Hematopoietic multipotent progenitor cell treated with erythropoietin and hydrocortisone succinate and interleukin-3 and kit ligand, for 15 days (in vitro differentiated cells): ENCODE data around the gene ATG9B.
"Not testable (repeated sequence)": the region's sequence is repeated elsewhere in the genome, so short reads cannot be mapped to it uniquely, and the experiment has no call there.

Experiments used
- DNase-seq: peaks from one replicate; pipeline ENCODE4 v3.0.0-alpha.2; 2015; ENCODE audit warnings: low spot score

ATG9B gene

DNA sequence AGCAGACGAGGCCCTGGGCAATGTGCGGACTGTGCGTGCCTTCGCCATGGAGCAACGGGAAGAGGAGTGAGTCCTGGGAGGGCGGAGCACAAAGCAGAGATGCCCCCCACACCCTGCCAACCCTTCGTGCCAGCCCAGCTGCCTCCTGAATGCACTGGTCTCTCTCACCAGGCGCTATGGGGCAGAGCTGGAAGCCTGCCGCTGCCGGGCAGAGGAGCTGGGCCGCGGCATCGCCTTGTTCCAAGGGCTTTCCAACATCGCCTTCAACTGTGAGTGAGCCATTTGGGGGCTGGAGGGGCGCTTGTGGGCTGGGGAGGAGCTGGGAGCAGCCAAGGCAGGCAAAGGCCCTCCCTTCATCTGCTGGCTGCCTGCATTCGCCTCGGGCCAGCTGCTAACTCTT, 11.6 kb upstream of the ATG9B start:
- DNase-seq = no peak

DNA sequence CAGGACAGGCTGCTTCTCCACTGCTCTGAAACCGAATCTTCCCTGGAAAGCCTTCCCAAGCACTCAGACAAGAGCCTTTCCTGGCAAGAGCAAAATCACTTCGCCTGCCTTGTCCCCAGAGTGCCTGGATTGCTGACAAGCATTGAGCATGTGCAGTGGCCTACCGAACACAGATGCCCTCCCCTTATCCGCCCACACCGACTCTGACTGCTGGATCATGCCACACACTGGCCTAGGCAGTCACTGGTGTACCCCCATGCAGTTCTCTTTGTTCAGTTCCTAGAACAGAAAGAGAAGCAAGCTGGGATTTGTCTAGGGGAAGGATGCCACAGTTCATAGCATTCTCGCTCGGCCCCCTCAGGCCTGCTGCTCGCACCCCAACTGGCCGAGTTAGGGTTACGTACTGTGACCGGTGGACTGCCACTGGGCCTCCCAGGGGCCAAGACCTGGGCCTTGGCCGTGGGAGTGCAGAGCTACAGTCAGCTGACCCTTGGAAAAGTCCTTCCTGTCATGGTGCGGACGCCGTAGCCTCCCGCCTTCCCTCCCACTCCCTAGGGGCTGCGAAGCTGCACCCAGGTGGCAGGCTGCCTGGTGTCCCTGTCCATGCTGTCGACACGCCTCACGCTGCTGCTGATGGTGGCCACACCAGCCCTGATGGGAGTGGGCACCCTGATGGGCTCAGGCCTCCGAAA, 10.9 kb upstream of the ATG9B start:
- no peak for DNase-seq

DNA sequence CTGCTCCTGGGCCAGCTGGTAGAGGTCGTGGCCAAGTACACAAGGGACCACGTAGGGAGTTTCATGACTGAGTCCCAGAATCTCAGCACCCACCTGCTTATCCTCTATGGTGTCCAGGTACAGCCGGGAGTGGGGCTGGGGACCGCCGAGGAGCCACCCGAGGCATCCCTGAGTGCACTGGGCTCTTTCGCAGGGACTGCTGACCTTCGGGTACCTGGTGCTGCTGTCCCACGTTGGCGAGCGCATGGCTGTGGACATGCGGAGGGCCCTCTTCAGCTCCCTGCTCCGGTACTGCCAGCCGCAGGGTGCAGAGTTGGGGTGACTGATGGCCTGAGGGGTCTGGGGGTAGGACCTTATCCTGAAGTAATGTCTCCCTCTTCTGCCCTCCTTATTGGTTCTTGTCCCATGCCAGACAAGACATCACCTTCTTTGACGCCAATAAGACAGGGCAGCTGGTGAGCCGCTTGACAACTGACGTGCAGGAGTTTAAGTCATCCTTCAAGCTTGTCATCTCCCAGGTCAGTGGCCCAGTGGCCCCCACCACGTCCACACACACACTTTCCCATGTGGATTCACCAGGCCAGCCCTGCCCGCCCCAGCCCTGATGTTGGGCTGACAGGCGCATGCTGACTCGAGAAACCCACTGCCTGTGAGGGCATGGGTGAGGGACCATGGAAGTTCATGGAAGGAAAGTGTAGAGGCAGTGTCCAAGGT, 10.2 kb upstream of the ATG9B start:
- DNase-seq = no peak

DNA sequence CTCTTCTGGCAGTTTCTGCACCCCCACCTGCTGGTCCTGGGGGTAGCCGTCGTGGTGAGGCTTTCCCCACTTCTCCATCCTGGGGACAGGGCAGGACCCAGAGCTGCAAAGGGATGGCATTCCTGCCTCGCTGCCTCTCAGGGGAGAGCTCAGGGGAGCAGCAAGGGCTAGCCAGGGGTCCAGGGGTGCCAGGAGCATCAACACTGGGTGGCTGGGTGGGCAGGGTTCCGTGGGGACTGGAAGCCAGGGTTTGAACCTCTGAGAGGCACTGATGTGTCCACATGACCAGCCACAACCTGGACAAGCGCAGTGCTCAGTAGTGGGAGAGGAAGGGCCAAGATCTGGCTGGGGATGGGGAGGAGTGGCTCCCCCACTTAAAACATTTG, 9.6 kb upstream of the ATG9B start:
- no peak for DNase-seq

DNA sequence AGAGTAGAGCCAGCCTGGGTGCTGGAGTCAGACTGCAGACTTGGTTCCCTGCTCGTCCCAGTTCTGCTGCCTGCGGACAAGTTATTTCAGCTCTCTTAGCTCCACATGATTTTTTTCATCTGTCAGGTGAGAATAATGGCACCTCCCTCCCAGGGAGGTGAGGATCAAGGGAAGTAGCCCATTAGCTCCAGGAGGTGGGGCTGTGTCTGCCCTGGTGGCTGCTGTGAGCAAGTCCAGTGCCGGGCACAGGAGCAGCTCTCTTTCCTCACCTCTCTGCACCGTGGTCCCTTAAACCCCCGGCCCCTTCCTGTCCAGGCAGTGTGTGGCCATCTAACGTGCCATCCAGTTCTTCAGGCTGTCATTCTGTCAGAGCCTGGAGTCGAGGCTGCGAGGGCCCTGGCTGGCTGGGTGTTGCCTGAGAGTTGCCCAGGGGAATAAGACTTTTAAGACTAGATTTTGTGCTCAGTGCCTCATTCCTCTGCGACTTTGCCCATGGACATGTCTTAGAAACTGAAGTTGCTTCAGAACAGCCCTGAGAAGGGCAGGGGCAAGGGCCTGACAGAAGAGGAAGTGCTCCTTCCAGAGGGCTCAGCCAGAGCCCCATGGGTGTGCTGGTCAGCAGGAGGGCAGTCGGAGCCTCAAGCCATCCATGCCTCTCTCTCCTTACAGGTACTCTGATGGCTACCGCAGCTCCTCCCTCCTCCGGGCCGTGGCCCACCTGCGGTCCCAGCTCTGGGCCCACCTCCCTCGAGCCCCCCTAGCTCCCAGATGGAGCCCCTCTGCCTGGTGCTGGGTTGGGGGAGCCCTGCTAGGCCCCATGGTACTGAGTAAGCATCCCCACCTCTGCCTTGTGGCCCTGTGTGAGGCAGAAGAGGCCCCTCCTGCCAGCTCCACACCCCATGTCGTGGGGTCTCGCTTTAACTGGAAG, 8.9 kb upstream of the ATG9B start:
- no peak for DNase-seq

DNA sequence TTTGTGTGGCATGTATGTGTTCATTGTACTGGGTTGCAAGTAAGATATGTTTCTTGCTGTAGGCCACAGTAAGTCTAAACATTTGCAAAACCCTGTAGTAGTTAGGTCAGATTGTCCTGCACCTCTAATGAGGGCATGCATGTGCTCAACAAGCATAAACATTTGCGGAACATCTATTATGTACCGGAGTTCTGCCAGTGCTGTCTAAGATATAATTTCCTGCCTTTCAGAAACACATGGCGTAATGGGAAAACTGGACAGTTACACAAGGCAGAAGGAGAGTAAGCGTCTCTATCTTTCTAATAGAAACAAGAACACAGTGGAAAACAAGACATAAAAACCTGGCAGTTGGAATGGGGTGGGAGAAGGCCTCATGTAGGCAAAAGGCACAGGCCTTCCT, 6.7 kb upstream of the ATG9B start:
- DNase-seq = no peak

DNA sequence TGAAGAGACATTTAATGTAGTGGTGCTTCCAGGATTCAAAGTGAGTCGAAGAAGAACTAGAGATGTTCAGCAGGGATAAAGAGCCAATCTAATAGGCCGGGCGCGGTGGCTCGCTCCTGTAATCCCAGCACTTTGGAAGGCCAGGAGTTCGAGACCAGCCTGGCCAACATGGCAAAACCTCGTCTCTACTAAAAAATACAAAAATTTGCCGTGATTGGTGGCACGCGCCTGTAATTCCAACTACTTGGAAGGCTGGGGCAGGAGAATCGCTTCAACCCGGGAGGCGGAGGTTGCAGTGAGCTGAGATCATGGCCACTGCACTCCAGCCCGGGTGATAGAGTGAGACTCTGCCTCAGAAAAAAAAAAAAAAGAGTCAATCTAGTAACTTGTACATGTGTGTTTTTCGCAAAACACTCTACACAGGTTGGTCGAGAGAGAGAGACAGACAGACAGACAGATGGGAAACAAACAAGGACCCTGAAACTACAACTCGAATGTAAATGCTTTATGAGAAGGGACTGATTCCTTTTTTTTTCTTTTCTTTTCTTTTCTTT, 4.7 kb upstream of the ATG9B start:
- no peak for DNase-seq

DNA sequence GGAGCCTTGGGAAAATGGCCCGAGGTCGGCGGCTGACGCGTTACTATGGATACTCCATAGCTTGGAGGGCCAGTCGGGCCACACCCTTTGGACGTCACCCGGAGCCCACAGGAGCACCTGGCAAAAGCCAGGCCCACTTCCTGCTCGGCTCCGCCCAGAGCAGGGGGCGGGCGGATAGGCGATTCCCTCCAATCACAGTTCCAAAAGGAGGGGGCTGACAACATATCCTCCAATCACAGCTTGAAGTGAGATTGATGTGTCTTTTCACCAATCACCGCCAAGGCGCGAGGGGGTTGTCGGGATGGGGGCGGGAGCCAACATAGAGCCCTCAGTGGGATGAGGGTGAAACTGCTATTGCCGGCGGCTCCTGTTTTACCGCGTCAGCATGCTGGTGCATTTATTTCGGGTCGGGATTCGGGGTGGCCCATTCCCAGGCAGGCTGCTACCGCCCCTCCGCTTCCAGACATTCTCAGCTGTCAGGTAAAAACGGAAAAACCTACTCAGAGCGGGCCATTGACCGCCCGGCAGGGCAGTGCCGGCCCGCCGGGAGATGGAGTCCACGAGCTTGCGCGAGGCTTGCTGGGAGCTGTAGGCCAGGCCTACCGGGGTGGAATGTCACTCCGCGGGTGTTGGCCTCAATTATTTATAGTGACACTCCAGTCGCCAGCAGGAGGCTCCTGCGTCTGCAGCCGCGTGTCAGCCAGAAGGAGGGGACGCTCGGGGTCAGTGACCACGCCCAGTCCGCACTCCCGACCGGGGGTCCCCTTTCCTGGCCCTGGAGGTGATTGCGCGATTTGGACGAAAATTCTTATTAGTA, 4.0 kb upstream of the ATG9B start, which contains the start of gene ABCB8:
Gene ABCB8 (plus strand): TSS at position 320 of the 817 bp plus-strand sequence. CDS start 66 bp downstream, at position 386.
- DNase-seq = peak; percentile 99

DNA sequence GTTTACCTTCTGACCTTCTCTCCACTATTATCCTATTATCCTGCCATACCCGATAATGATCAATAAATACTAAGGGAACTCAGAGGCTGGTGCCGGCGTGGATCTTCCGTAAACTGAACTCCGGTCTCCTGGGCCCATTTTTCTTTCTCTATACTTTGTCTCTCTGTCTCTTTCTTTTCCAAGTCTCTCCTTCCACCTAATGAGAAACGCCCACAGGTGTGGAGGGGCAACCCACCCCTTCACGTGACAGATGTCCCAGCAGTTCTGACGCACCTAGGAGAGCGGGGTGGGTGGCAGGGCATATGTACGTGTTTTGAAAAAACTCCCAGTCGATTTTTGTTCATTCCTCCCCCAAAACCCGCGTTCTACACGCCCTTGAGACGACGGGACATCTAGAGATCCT, 3.4 kb upstream of the ATG9B start:
- DNase-seq = not testable (repeated sequence)

DNA sequence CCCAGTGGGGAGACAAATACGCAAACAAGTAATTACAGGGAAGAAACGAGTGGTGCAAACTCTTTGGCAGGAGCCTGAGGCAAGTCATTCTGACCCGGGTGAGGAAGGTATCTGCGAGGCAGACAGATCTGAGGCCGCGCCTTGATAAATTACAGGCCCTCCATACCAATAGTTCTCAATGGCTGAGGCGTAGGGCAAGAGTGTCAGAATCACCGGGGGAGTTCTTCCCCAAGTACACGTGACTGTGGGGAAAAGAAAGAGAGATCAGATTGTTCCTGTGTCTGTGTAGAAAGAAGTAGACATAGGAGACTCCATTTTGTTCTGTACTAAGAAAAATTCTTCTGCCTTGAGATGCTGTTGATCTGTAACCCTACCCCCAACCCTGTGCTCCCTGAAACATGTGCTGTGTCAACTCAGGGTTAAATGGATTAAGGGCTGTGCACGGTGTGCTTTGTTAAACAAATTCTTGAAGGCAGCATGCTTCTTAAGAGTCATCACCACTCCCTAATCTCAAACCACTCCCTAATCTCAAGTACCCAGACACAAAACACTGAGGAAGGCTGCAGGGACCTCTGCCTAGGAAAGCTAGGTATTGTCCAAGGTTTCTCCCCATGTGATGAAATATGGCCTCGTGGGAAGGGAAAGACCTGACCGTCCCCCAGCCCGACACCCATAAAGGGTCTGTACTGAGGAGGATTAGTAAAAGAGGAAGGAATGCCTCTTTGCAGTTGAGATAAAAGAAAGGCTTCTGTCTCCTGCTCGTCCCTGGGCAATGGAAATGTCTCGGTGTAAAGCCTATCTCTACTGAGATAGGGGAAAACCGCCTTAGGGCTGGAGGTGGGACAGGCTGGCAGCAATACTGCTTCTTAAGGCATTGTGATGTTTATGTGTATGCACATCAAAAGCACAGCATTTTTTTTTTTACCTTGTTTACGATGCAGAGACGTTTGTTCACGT, 2.8 kb upstream of the ATG9B start:
- DNase-seq = peak; percentile 61

DNA sequence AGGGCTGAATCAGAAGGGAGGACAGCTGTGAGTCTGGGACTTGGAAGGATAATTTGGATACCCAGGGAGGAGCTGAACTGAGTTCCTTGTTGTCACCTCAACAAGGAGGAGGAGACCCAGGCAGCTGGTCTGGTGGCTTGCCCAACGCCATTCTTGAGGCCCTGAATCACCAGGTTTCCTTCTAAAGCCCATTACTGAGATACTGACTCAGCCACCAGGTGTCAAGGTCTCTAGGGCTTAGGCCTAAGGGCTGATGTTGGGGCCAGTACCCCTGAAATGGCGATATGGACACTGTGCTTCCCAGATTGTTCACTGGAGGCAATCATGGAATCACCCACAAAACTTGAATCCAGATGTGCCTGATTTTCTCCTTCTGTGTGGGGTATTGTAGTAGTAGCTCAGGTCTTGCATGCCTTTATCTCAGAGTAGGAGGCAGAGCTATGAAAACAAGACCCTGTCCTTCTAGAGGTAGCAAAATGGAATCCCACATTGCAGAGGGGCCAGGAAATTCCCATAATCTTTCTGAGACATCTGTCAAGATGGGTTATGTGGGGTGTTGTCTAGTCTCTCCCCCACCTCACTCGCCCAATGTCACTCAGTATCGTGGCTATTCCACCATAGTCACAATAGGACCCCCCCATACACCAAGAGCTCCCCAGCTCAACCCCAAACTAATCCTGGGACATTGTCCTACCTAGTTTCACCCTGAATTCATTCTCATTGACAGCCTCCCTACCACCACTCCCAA, 1.8 kb upstream of the ATG9B start:
- DNase-seq = no peak

DNA sequence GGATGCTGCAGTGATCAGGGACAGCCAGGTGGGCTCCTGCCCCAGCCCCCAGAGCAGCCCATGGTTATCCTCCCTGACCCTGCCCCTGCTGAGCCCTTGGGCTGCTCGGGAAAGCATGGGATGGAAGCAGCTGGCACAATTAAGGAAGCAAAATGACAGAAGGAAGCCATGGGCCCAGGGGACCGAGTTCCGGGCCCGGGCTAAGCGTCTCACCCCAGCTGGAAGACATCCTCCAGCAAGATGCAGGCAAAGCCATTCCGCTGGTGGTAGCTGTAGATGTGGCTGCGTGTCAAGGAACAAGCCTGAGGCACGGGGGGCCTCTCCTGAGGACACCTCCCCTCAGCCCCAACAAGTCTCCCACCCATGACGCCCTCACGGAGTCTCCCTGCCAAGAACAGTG, 1.1 kb downstream of the ATG9B start:
- DNase-seq = no peak

DNA sequence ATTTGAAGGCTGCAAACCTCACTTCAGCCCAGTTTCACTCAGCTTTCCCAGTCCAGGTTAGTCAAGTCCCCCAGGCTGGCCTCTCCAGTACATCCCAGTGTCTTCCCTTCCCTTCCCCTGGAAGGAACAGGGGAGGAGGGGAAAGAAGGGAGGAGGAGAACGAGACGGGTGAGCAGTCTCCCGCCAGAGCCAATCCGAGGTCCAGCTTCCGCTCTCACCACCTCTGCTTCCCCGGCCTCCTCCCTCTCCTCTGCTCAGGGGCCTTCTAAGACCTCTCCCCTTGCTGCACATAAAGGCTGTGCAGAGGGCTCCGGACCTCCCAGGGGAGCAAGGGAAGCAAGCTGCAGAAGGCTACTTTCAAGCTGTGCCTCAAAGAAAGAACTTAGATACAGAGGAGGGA, 4.1 kb downstream of the ATG9B start:
- no peak for DNase-seq

DNA sequence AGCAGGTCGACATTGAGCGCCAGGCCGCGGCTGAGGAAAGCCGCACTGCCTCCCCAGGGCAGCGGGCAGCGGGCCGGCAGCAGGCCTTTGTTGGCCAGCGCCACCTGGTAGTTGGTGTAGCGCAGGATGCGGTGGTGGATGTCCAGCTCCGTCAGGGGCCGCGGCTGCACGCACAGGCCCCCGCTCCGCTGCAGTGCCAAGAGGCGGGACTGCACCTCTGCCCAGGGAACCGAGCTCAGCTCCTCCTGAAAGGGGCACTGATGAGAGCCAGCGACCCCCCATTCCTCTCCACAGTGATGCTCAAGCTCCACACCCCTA, 5.2 kb downstream of the ATG9B start:
- no peak for DNase-seq

DNA sequence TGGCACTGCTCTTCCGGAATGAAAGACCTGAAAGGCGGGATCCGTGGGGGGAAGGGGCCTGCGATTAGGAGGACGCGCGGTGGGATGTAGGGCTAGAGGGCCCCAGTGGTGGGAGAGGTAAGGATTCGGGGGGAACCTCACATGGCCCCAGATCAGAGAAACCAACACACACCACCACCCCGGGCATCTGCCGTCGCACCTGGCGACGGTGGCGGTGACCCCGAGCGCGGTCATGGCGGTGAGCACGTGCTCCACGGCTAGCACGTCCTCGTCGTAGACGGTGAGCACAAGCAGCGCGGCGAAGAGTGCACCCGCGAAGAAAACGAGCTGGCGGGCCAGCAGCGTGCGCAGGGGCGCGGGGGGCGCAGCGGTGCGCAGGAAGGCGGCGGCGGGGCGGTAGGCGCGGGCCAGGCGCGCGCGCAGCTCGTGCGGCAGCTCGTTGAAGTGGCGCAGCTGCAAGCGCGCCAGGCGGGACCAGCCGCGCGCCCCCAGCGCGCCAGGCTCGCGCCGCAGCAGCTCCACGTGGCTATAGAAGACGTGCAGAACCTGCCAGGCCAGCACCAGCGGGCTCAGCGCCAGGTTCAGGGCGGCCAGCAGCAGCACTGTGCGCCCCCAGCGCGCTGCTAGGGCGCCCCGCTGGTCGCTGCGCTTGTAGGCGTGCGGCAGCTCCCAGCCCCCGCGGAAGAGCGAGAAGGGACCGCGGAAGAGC, 5.7 kb downstream of the ATG9B start:
- DNase-seq = no peak

DNA sequence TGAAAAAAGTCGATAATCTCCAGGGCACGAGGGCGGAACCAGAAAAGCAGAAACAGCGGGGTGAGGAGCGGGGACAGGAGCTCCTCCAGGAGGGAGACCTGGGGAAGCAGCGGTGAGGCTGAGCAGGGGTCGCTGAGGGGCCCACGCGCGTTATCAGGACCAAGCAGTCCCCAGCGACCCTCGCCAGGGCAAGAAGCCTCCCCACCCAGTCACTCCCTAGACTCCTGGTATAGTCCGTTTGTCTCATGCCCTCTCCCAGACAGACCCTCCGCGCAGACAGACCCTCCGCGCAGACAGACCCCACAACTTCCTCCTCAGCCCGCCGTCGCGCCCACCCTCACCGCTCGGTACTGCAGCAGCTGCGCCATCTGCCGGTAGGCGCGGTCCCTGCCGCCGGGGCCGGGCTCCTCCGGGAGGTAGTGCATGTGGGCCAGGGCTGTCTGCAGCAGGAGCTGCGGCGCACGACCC, 6.3 kb downstream of the ATG9B start:
- DNase-seq = peak; percentile 57

DNA sequence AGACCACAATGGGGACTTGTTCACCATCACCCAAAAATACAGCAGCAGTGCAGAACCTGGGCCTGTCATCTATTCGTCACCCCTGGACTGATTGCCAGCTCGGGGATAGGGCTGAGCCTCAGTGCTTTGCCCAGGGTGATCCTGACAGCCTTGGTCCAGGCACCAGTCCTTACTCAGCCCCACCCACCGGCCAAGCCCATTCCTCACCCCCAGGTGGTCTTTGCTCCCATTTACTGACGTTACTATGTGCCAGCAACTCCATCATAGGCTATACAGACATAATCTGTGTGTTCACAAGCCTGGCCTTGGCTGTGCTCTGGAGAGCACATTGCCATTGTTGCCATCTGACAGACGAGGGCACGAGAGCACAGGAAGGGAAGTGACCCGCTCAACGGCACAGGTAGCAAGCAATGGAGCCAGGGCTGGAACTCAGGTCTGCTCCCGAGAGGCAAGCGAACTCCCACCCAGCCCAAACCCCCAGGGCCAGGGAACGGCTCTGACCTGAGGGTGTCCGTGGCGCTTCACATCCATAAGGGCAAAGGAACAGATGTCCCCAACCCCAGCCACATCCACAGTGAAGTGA, 6.8 kb downstream of the ATG9B start:
- no peak for DNase-seq

DNA sequence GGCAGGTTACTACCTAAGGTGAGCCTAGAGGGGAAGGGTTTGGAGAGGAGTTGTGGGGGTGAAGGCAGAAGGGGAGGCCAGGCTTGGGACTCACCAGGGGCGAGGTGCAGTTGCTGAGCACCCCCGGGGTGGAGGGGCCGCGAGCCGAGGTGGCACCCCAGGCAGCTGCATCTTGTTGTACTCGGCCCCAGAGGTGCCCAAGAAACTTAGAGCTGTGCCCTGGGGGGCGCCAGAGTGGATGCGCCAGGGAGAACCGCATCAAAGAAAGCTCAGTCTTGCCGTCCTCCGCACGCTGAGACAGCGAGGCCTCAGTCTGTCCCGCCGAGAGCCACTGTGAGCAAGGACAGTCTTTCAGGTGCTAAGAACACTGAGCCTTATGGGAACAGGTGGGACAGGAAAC, 7.4 kb downstream of the ATG9B start:
- no peak for DNase-seq

DNA sequence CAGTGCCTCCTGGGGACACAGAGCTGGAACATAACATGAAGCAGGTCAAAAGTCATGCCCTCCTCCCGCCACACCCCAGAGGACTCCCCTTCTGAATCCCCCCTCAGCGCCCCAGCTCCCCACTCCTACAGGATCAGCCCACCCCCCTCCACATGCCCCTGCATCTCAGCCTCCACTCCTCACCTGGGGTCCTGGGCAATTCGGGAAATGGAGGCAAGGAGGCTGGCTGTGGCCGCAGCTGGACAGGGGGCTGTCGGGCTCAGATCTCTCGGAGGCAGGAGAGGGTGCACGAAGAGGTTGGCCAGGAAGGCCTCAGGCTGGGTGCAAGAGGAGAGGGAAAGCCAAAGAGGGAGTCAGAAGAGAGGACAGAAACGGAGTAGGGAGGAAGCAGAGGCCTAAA, 7.8 kb downstream of the ATG9B start:
- no peak for DNase-seq
